ENCODE results near the gene CNTN4. TPM values are rescaled to one million over a fixed set of nuclear protein-coding genes. Genes with fewer than 3 reads are reported as not detected.

CNTN4 gene
- total RNA-seq, 1 experiment from 2014 or later, result not detected

DNA sequence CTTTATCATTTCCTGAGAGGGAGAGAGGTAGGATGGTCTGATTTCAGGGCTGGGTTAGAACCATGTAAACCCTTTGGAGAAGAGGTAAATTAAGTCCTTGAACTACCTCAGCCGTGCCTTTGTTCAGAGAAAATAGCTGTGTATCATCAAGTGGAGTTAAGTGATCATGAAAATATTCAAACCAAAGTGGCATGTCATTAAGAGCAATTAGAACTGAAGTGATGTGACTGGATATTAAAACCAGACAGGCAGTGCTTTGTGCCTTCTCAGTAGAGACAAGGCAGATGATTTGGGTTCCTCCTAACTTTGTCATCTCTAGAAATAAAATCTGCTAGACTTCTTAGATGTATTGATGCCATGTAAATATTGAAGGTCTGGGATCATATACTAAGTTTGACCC is 840.0 kb downstream of the CNTN4 start:
- ATAC-seq (no peak), DNase-seq (ENCODE audit: low spot score) (no peak)
- 0 out of 2 replicates have a peak, but pooled peaks cover 2% of the 10 kb centered on the region for H3K4me1 Mint-ChIP-seq
- H3K27me3 Mint-ChIP-seq (ENCODE audit: low read depth), result peaks cover 1% of the 10 kb centered on the region
- POLR2A ChIA-PET, result no interaction called here
- H3K36me3 Mint-ChIP-seq, result peaks cover 63% of the 10 kb centered on the region
- no peak overlapping the region for H3K4me3 Mint-ChIP-seq
- H3K9me3 Mint-ChIP-seq, result peaks cover 93% of the 10 kb centered on the region
- TF ChIP-seq, protein P1, sequence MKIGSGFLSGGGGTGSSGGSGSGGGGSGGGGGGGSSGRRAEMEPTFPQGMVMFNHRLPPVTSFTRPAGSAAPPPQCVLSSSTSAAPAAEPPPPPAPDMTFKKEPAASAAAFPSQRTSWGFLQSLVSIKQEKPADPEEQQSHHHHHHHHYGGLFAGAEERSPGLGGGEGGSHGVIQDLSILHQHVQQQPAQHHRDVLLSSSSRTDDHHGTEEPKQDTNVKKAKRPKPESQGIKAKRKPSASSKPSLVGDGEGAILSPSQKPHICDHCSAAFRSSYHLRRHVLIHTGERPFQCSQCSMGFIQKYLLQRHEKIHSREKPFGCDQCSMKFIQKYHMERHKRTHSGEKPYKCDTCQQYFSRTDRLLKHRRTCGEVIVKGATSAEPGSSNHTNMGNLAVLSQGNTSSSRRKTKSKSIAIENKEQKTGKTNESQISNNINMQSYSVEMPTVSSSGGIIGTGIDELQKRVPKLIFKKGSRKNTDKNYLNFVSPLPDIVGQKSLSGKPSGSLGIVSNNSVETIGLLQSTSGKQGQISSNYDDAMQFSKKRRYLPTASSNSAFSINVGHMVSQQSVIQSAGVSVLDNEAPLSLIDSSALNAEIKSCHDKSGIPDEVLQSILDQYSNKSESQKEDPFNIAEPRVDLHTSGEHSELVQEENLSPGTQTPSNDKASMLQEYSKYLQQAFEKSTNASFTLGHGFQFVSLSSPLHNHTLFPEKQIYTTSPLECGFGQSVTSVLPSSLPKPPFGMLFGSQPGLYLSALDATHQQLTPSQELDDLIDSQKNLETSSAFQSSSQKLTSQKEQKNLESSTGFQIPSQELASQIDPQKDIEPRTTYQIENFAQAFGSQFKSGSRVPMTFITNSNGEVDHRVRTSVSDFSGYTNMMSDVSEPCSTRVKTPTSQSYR (CRISPR knock-in tag; IDR thresholded peaks at IDR 0.05), result no peak
- no peak for TF ChIP-seq ZNF219 (CRISPR knock-in tag; IDR thresholded peaks at IDR 0.05; ENCODE audit: borderline replicate concordance)
- no peak for TF ChIP-seq NR1H2 (CRISPR knock-in tag; IDR thresholded peaks at IDR 0.05)
- TF ChIP-seq SMAD4 (CRISPR knock-in tag; IDR thresholded peaks at IDR 0.05), result no peak
- TF ChIP-seq, protein P2, sequence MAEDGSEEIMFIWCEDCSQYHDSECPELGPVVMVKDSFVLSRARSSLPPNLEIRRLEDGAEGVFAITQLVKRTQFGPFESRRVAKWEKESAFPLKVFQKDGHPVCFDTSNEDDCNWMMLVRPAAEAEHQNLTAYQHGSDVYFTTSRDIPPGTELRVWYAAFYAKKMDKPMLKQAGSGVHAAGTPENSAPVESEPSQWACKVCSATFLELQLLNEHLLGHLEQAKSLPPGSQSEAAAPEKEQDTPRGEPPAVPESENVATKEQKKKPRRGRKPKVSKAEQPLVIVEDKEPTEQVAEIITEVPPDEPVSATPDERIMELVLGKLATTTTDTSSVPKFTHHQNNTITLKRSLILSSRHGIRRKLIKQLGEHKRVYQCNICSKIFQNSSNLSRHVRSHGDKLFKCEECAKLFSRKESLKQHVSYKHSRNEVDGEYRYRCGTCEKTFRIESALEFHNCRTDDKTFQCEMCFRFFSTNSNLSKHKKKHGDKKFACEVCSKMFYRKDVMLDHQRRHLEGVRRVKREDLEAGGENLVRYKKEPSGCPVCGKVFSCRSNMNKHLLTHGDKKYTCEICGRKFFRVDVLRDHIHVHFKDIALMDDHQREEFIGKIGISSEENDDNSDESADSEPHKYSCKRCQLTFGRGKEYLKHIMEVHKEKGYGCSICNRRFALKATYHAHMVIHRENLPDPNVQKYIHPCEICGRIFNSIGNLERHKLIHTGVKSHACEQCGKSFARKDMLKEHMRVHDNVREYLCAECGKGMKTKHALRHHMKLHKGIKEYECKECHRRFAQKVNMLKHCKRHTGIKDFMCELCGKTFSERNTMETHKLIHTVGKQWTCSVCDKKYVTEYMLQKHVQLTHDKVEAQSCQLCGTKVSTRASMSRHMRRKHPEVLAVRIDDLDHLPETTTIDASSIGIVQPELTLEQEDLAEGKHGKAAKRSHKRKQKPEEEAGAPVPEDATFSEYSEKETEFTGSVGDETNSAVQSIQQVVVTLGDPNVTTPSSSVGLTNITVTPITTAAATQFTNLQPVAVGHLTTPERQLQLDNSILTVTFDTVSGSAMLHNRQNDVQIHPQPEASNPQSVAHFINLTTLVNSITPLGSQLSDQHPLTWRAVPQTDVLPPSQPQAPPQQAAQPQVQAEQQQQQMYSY (CRISPR knock-in tag; IDR thresholded peaks at IDR 0.05), result no peak
- no peak for TF ChIP-seq ATF1 (CRISPR knock-in tag; IDR thresholded peaks at IDR 0.05)
- TF ChIP-seq, protein P3, sequence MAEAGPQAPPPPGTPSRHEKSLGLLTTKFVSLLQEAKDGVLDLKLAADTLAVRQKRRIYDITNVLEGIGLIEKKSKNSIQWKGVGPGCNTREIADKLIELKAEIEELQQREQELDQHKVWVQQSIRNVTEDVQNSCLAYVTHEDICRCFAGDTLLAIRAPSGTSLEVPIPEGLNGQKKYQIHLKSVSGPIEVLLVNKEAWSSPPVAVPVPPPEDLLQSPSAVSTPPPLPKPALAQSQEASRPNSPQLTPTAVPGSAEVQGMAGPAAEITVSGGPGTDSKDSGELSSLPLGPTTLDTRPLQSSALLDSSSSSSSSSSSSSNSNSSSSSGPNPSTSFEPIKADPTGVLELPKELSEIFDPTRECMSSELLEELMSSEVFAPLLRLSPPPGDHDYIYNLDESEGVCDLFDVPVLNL (CRISPR knock-in tag; IDR thresholded peaks at IDR 0.05; ENCODE audit: borderline replicate concordance, low read depth), result no peak
- no peak for TF ChIP-seq SMAD3 (CRISPR knock-in tag; IDR thresholded peaks at IDR 0.05; ENCODE audit: borderline replicate concordance)
- TF ChIP-seq TCF7 (CRISPR knock-in tag; IDR thresholded peaks at IDR 0.05; ENCODE audit: low read depth), result no peak
- no peak for TF ChIP-seq ZNF671 (CRISPR knock-in tag; IDR thresholded peaks at IDR 0.05)
- TF ChIP-seq SOX15 (CRISPR knock-in tag; IDR thresholded peaks at IDR 0.05), result no peak
- no peak for TF ChIP-seq ELF4 (CRISPR knock-in tag; IDR thresholded peaks at IDR 0.05; ENCODE audit: low read depth)
- no peak for TF ChIP-seq ZNF416 (CRISPR knock-in tag; IDR thresholded peaks at IDR 0.05)
- H3K27ac Mint-ChIP-seq, result no peak overlapping the region
- CTCF ChIA-PET, result no interaction called here

- ATAC-seq, result no peak
- CTCF ChIA-PET, result no interaction called here
- TF ChIP-seq GABPB1 (CRISPR knock-in tag; IDR thresholded peaks at IDR 0.05) (no peak), CREB1 (CRISPR knock-in tag; IDR thresholded peaks at IDR 0.05) (no peak), EMX1 (CRISPR knock-in tag; IDR thresholded peaks at IDR 0.05) (no peak), RORB (CRISPR knock-in tag; IDR thresholded peaks at IDR 0.05) (no peak), ZNF232 (CRISPR knock-in tag; IDR thresholded peaks at IDR 0.05) (no peak), SOX15 (CRISPR knock-in tag; IDR thresholded peaks at IDR 0.05) (no peak), KAT7 (CRISPR knock-in tag; IDR thresholded peaks at IDR 0.05; ENCODE audit: borderline replicate concordance) (no peak), ZNF416 (CRISPR knock-in tag; IDR thresholded peaks at IDR 0.05) (no peak), ZNF121 (CRISPR knock-in tag; IDR thresholded peaks at IDR 0.05) (no peak), CDX4 (CRISPR knock-in tag; IDR thresholded peaks at IDR 0.05; ENCODE audit: borderline replicate concordance) (no peak), ATF1 (CRISPR knock-in tag; IDR thresholded peaks at IDR 0.05) (no peak), PRRX2 (CRISPR knock-in tag; IDR thresholded peaks at IDR 0.05) (no peak)
- TF ChIP-seq, protein P4, sequence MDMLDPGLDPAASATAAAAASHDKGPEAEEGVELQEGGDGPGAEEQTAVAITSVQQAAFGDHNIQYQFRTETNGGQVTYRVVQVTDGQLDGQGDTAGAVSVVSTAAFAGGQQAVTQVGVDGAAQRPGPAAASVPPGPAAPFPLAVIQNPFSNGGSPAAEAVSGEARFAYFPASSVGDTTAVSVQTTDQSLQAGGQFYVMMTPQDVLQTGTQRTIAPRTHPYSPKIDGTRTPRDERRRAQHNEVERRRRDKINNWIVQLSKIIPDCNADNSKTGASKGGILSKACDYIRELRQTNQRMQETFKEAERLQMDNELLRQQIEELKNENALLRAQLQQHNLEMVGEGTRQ (CRISPR knock-in tag; IDR thresholded peaks at IDR 0.05), result no peak
- TF ChIP-seq, protein P5, sequence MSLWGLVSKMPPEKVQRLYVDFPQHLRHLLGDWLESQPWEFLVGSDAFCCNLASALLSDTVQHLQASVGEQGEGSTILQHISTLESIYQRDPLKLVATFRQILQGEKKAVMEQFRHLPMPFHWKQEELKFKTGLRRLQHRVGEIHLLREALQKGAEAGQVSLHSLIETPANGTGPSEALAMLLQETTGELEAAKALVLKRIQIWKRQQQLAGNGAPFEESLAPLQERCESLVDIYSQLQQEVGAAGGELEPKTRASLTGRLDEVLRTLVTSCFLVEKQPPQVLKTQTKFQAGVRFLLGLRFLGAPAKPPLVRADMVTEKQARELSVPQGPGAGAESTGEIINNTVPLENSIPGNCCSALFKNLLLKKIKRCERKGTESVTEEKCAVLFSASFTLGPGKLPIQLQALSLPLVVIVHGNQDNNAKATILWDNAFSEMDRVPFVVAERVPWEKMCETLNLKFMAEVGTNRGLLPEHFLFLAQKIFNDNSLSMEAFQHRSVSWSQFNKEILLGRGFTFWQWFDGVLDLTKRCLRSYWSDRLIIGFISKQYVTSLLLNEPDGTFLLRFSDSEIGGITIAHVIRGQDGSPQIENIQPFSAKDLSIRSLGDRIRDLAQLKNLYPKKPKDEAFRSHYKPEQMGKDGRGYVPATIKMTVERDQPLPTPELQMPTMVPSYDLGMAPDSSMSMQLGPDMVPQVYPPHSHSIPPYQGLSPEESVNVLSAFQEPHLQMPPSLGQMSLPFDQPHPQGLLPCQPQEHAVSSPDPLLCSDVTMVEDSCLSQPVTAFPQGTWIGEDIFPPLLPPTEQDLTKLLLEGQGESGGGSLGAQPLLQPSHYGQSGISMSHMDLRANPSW (CRISPR knock-in tag; conservative IDR thresholded peaks at IDR 0.05; ENCODE audit: low read depth), result no peak
- TF ChIP-seq, protein P6, sequence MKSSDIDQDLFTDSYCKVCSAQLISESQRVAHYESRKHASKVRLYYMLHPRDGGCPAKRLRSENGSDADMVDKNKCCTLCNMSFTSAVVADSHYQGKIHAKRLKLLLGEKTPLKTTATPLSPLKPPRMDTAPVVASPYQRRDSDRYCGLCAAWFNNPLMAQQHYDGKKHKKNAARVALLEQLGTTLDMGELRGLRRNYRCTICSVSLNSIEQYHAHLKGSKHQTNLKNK (CRISPR knock-in tag; IDR thresholded peaks at IDR 0.05), result no peak
- H3K4me1 Mint-ChIP-seq, result 0 out of 2 replicates have a peak, but pooled peaks cover 2% of the 10 kb centered on the region
- peaks cover 84% of the 10 kb centered on the region for H3K9me3 Mint-ChIP-seq
- H3K36me3 Mint-ChIP-seq, result peaks cover 55% of the 10 kb centered on the region
- DNase-seq (ENCODE audit: low spot score), result no peak
- H3K27ac Mint-ChIP-seq, result no peak overlapping the region
- no peak overlapping the region for H3K4me3 Mint-ChIP-seq
- no peaks in the 10 kb centered on the region; the same call in none of the 2 replicates for H3K27me3 Mint-ChIP-seq (ENCODE audit: low read depth)
- POLR2A ChIA-PET, result no interaction called here
Observed at GRCh38 chr3:2940062-2940461, 841.4 kb downstream of the CNTN4 start.
